Measurements from ENCODE around the gene PIAS1. TPM values are rescaled to one million over a fixed set of nuclear protein-coding genes. Genes with fewer than 3 reads are reported as not detected.

The PIAS1 gene
- total and polyA plus RNA-seq, 11 donors, result 6.2 to 37.8 (median 29.4) TPM

DNA sequence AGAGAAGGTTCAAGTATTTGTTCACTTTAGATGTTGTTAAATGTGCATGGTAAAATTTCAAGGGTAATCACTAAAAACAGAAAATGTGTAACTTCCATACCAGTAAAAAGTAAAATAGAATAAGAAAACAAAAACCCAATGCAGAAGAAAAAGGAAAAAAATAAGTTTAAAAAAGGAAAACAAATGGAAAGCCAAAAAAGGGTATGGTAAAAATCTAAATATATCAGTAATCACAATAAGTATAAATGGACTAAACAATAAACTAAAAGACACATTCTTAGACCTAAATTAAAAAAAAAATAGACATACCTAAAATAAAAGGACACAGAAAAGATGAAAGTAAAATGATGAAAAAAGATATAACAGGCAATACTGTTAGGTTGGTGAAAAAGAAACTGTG is 184.9 kb downstream of the PIAS1 start:
- TF ChIP-seq POLR2A (IDR thresholded peaks at IDR 0.05), result no peak
- TF ChIP-seq, protein P1, sequence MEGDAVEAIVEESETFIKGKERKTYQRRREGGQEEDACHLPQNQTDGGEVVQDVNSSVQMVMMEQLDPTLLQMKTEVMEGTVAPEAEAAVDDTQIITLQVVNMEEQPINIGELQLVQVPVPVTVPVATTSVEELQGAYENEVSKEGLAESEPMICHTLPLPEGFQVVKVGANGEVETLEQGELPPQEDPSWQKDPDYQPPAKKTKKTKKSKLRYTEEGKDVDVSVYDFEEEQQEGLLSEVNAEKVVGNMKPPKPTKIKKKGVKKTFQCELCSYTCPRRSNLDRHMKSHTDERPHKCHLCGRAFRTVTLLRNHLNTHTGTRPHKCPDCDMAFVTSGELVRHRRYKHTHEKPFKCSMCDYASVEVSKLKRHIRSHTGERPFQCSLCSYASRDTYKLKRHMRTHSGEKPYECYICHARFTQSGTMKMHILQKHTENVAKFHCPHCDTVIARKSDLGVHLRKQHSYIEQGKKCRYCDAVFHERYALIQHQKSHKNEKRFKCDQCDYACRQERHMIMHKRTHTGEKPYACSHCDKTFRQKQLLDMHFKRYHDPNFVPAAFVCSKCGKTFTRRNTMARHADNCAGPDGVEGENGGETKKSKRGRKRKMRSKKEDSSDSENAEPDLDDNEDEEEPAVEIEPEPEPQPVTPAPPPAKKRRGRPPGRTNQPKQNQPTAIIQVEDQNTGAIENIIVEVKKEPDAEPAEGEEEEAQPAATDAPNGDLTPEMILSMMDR (IDR thresholded peaks at IDR 0.05), result no peak
- Histone ChIP-seq H3K4me3 (no peak overlapping the region), H3K27me3 (no peaks in the 10 kb centered on the region), H3K36me3 (no peaks in the 10 kb centered on the region), H3K4me1 (peaks cover 0 to 2% (median 0%) of the 10 kb centered on the region in 12 donors), H3K27ac (no peak overlapping the region), H3K9me3 (peaks cover 0 to 27% (median 3%) of the 10 kb centered on the region in 12 donors)
- intact Hi-C loops (cut with DNase I), result no loop called here
- ATAC-seq (no peak), DNase-seq (no peak)

DNA sequence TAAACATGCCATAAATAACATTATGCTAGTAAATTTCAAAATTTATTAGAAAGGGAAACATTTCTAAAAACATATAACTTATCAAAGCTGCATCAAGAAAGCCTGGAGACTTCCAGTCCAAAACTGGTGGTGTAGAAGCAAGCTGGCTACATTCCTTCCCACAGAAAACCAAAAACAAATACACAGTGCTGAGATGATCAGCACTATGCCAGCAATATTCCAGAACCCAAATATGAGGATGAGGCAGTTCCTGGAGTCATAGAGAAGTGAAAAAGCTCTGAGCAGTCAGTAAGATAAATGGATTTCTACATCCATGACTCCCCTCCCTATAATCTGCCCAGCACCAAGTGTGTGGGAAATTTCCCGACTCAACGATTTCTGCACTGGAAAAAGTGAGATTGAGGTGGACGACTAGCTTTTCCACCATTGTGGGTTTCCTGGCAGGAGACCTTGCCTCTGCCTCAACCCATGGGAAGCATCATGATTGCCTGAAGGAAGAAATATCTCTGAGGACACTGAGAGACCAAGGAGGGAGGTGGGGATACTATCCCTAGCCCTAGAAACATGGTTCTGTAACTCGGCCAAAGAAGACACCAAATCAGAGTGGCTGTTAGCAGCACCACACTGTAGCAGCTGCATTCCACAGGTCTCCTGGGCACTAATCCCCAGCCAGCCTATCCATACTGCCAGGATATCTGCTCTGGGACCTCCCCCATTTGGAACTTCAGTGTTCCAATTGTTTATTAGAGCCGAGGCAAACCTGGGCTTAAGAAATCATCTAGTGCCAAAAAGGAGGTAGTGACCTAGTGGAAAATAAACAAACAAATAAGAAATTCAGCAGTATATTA is 187.2 kb downstream of the PIAS1 start:
- WGBS, 4 donors, result 64 to 76% (median 70%) methylated on average over 5 of the region's 5 CpGs
- no peak for DNase-seq
- Histone ChIP-seq H3K27me3 (no peaks in the 10 kb centered on the region), H3K4me1 (no peaks in the 10 kb centered on the region), H3K9me3 (peaks cover 0 to 41% (median 8%) of the 10 kb centered on the region in 12 donors), H3K27ac (no peak overlapping the region), H3K36me3 (no peaks in the 10 kb centered on the region), H3K4me3 (no peak overlapping the region)
- no peak for TF ChIP-seq POLR2A (IDR thresholded peaks at IDR 0.05)
- TF ChIP-seq, protein P1 (IDR thresholded peaks at IDR 0.05), result no peak
- intact Hi-C loops (cut with DNase I), result loop anchor here in 1 of 10 donors (10.0 kb wide), 1 partner anchor 143 kb away; no protein-coding TSS in a partner anchor
- ATAC-seq, result no peak

Other genes with a start within 250 kb of the PIAS1 start
- gene SKOR1, start 228.8 kb upstream of the PIAS1 start, total RNA-seq, result under 1 TPM in 7 of 9 donors, not detected in 2; 0.07 to 0.27 (median 0.18) TPM
- gene SKOR1, start 228.8 kb upstream of the PIAS1 start, polyA plus RNA-seq, result under 1 TPM; 0.23 to 0.26 TPM
- gene RNU6-1, start 214.3 kb upstream of the PIAS1 start, total RNA-seq, result not detected
- gene RNU6-1, start 214.3 kb upstream of the PIAS1 start, polyA plus RNA-seq, result not detected
- gene CALML4, start 151.0 kb downstream of the PIAS1 start, total RNA-seq, result 1 to 10 TPM in 5 of 9 donors, under 1 TPM in 4; 0.21 to 6.6 (median 1.5) TPM
- 1 to 10 TPM; 1.2 to 1.6 TPM for gene CALML4, start 151.0 kb downstream of the PIAS1 start, polyA plus RNA-seq
- 10 to 100 TPM in 3 of 9 donors, 1 to 10 TPM in 6; 5.6 to 24.1 (median 8.9) TPM for gene CLN6, start 175.4 kb downstream of the PIAS1 start, total RNA-seq
- 10 to 100 TPM in 1 of 2 donors, 1 to 10 TPM in 1; 8.6 to 19.0 TPM for gene CLN6, start 175.4 kb downstream of the PIAS1 start, polyA plus RNA-seq
- 10 to 100 TPM; 30.2 to 94.0 (median 61.2) TPM for gene FEM1B, start 223.4 kb downstream of the PIAS1 start, total RNA-seq
- 10 to 100 TPM in 1 of 2 donors, 1 to 10 TPM in 1; 9.3 to 52.7 TPM for gene FEM1B, start 223.4 kb downstream of the PIAS1 start, polyA plus RNA-seq